NK-92 (cell line): ENCODE data around the gene RBM45.

Source experiments
- DNase-seq: peaks from one replicate; lab custom pipeline; 2025; ENCODE audit not compliant: unreplicated experiment; lab: John Stamatoyannopoulos, UW

The RBM45 gene

DNA sequence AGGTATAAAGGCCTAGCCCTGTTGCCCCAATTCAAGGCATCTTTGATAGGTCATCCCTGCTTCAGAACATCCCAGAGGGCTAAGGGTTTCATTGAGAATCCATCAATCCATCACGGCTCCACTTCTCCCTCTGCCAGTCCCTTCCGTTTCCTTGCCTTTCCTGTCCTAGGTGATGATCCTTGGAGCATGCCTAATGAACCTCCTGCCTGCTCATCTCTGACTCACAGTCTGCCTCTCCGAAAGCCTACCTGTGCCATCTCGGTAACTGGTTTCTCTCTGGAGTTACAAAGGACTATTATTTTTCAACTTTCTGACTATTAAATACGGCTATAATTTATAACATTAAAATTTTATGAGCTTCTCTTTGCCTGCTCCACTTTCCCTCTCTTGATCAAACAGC, 45.3 kb downstream of the RBM45 start:
- DNase-seq: no peak

DNA sequence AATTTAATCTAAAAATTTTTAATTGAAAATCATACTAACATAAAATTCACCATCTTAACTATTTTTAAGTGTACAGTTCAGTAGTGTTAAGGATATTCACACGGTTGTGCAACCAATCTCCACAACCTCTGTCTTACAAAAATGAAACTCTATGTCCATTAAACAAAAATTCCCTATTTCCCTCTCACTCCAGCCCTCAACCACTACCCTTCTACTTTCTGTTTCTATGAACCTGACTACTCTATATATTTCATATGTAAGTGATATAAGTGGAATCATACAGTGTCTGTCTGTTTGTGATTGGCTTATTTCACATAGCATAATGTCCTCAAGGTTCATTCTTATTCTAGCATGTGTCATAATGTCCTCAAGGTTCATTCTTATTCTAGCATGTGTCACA, 47.7 kb downstream of the RBM45 start:
- no peak for DNase-seq

DNA sequence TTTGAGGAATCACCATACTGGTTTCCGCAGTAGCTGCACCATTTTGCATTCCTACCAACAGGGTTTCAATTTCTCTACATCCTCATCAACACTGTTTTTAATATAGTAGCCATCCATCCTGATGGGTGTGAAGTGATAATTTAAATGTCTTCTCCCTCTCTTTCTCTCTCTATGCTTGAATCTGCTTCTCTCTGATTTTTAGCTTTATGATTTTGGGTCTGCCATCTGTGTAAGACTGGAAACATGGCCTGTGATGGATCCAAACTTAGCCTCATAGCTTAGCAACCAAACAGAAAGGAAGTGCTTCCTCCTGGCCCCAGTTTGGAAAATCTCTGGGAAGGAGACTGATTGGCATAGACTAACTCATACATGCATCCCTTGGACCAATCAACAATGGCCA, 48.4 kb downstream of the RBM45 start:
- DNase-seq: no peak

DNA sequence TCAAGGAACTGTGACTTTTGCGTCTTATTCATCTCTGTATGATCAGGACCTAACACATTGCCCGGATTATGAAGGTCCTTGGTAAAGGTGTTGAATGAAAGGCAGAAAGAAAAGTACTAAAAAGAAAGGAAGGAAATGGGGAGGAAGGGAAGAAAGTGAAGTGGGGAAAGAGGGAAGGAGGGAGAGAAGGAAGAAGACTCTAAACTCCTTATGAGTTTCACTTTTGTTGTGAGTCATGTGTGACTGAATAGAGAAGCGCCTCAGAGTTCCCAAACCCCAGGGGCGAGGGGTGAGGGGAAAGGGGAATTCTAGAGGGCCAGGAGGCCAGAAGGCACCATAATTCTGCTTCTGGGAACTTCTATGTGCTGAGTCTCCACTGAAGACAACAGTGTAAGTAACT, 51.2 kb downstream of the RBM45 start:
- DNase-seq: no peak

DNA sequence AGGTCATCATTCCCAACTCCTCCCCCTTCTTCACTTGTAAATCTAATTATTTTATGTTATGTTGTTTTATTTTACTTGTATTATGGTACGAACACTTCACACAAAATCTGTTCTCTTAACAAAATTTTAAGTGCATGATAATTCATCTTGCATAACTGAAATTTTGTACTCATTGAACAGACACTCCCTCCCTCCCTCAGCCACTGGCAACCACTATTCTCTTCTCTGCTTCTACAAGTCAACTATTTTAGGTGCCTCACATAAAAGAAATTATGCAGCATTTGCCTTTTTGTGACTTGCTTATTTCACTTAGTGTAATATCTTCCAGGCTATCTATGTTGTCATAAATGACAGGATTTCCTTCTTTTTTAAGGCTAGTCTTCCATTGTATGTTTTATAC, 51.7 kb downstream of the RBM45 start:
- no peak for DNase-seq

DNA sequence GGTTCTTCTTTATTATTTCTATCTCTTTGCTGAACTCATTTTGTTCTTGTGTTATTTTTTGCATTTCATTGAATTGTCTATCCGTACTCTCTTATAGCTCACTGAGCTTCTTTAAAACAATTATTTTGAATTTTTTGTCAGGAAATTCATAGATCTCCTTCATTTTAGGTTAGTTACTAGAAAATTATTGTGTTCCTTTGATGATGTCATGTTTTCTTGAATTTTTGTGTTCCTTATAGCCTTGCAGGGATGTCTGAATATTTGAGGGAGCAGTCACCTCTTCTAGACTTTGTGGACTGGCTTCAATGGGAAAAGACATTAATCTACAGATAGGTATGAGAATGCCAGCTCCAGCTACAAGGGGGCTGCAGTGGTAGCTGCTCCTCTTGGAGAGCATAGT, 61.4 kb downstream of the RBM45 start:
- DNase-seq: no peak

DNA sequence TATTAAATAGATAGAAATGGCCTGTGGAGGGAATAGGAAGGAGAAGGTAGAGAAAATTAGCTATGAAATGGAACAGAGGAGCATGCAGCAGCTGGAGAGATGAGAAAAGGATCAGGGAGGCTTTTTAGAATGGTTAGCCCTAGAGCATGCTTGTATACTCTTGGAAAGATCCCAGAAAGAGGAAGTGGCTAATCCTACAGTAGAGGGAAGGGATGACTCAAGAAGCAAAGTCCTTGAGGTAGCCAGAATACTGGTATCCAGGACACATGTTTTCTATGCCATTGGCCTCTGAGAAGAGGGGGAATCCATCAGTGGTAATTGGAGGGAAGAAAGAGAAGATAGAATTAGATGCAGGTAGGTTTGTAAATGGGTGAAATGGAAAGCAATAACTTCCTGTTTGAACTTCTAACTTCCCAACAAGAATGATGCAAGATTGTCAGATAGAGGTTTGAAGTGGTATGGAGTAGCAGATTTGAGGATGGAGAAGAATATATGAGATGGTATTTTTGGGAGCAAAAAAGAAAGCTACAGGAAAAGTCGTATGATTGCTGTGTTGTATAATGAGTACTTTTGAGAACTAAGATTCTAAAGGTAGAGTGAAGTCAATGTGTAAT, 64.9 kb downstream of the RBM45 start:
- no peak for DNase-seq
